UCSD-AML1 (cell line): ENCODE measurements around the gene RGS19.

ENCODE experiments used
- DNase-seq: peaks from one replicate; lab custom pipeline; 2025; ENCODE audit not compliant: unreplicated experiment; lab: John Stamatoyannopoulos, UW

The RGS19 gene

DNA sequence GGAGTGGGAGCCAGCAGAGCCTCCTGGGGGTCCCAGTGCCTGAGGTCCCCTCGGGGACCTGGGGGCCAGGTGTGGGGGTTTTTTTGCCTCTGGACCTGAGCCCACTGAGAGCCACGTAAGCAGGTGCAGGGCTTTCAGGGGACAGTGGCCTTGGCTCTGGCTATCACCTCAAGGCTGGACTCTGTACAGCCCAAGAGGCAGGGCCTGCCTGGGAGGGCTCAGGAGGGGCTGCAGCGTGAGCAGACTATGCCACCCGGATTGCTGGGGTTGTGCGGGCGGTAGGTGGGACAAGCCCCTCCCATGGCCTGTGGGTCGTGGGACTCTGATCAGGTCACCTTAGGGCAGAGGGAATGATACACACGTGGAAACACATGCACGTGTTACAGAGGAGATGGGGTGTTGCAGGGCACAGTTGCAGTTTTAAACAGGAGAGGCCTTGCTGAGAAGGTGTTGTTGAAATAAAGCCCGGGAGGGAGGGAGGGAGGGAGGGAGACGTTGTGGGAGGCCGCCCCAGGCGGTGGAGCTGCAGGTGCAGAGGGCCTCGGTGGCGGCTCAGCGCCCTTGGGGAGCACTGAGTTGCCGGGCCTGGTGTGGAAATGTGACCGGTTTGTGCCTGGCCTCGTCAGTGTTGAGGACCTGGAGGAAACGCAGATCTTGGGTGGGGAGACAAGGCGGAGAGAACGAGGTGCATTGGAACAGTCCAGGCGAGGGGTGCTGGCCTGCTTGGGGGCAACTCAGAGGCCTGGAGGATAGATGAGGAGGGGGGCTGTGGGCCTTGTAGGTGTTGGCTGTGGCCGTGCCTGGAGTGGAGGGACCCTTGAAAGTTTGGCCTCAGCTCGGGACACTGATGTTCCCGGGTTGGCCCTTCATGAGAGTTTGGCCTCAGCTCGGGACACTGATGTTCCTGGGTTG lies 14.0 kb downstream of the RGS19 start:
- DNase-seq = no peak

DNA sequence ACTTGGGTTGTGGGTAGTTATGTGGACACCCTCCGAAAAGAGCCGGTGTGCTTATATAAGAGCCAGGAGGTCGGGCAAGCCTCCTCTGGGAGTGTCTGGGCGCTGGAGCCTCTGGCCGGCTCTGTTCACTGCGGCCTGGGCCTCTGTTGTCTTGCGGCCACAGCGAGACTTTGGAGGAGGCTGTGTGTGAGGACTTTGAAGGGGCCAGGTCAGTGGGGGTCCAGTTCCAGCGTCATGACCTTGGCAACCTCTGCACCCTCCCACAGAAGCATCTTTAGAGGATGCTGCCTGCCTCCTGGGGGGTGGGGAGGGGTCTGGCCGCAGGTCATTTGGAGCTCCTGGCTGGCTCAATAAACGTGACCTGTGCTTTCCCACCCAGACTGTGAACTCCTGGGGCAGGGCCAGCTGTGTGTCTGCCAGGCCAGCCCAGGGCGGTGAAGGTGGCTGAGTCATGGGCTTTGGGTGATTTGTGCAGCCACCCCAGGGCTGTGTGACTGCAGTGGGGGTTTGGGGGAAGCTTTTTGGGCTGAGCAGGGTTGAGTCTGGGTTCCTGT lies 15.1 kb downstream of the RGS19 start:
- no peak for DNase-seq

DNA sequence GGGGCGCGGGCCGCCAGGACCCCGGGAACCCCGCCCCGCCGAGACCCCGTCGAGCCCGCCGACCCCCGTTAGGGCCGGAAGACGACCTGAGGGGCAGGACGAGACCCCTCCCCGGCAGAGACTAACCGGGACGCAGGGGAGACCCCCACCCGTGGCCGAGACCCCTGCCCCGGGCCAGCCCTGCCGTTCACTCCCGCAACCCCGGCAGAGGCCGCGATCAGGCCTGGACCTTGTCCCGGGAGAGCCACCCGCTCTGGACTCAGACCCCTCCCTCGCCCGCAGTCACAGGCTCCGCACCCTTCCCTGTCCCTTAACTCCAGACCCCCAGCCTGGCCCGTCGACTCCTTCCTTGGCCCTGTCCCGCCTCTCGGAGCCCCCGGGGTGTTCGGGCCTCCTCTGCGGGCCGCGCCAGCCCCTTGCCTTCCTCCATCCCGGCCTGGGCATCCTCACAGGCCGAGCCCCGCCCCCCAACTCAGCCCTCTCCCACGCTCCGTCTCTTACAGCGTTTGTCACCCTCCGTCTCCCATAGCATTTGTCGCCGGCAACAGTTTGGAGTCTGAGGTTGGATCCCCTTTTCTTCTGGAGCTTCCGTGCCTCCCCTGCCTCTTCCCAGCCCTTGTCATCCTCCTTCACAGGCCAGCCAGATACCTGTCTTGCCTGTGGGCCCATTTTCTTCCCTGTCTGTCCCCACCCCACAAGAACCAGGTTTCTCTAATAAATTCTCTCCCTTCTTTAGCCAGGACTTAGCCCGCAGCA lies 15.8 kb downstream of the RGS19 start:
- DNase-seq = peak; percentile 39

DNA sequence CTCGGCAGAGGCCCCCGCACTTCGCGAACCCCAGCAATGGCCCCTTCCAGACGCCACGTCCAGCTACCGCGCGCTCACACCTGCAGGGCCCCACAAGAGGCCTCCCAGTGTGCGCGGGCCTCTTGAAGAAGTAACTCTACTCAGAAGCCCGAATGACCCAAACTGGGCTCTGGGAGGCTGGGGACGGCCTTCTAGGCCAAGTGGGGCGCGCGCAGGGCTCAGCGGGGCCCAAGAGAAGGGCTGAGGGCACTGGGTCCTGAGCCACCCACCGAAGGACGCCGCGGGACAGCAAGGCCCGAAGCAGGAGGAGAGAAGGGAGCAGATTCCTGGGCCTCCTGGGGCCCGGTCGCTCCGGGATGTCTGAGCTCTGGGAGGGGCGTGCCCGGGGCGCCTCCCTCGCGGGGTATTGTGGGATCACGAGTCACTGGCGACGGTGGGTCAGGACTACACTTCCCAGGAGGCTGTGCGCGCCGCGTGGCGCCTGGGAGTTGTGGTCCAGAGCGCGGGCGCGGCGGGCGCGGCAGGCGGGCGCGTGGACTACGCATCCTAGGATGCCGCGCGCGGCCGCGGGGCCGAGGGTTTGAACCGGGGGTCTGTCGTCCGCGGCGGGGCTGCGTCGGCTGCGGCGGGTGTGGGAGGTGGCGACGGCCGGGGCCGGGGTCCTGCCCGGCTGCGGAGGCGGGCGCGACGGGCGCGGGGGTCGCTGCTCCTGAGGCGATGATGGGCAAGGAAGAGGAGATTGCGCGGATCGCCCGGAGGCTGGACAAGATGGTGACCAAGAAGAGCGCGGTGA lies 16.5 kb downstream of the RGS19 start, which contains the start of gene TCEA2:
TCEA2 (plus strand) TSS at position 603 of the 793 bp plus-strand sequence; CDS start at position 718, 115 bp downstream.
- peak; percentile 96 for DNase-seq

DNA sequence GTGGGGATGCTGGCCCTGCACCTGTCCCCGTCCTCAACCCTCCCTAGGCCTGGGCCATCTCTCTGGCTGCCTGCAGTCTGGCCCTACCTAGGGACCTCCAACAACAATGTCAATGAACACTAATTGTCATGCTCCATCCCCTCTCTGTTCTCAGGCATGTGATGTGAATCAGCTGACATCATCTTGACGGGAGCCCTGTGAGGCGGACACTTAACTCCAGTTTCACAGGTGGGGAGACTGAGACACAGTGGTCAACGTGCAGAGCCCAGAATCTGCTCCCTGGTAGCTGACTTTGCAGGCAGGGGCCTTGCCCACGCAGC lies 17.1 kb downstream of the RGS19 start:
- DNase-seq = no peak

DNA sequence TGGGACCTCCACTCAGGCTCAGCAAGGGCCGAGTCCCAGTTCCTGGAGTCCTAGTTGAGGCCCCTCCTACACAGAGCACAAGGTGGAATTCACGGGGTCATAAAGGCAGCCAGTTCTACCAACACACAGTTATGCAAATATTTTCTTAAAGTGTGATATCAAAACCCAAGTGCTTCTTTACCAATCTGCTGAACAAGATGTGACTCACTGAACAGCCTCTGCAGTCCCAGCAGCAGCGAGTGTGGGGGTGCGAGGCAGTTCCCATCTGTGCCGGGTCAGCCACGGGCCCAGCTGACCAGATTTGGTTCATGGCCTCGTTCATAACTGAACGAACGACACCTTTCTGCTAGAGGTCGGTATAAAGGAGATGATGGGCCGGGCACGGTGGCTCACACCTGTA lies 20.8 kb downstream of the RGS19 start:
- no peak for DNase-seq

DNA sequence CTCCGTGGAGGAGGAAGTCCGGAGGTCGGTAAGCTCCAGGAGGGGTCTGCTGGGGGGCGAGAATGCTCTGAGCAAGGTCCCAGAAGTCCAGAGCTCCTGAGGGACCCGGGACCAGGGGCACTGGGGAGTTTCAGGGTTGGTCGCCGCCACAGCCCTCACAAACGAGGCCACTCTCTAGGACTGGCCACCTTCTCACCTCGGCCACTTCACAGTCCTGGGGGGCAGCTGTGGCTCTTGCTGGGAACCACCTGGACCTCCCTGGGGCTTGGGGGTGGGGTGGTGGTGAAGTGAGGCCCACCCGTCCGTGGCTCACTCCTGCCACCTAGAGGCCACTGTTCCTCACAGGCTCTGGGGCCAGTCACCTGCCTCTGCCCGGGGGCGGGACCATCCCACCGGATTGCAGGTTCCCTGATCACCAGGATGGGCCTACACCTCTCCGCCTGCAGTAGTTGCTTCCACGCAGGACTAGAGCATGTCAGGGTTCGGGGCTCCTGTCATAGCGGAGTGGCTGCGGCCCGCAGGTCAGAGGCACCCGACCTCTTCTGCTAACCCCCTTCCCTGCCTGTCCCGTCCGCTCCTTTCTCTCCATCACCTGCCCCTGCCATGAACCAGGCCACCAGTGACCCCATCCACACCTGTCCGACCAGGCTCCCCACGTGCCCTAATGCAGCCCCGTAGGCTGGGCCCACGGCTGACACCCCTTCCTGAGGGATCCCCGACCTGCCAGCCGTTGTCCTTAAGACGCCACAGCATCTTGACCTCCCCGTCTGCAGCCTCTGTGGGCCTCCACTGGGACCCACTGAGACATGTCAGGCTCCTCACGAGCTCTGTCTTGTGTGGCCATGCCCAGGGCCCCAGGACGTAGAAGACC lies 21.5 kb downstream of the RGS19 start:
- peak; percentile 75 for DNase-seq

DNA sequence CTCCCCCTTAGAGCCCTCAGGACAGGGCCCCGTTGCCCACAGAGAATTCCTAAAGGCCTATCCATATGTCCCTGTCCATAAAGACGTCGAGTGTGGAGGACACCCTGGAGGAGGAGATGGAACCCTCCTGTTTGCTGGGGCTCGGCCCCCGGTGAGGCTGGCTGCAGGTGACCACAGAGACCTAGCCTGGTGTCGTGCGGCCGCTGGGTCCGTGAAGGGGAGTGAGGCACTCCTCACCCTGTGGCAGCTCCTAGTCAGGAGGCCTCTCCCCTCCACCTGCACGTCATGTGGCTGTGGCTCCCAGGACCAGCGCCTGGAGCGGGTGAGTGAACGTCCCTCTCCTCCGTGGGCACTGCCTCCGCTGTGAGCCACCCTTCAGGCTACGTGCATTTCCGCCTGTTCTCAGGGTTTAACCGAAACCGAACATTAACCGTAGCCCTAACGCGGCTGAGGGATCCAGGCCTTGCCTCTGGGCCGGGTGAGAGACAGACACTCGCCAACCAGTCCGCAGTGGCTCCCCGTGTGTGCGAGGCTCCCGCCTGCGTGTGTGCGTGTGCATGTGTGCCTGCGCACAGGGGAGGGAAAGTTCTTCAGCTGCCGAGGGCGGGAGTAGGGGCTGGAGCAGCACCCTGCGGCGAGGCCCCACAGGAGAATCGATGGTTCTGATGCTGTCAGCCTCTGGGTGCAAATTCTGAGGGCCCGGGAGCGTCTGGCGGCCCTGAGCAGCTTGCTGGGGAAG lies 22.3 kb downstream of the RGS19 start:
- no peak for DNase-seq

DNA sequence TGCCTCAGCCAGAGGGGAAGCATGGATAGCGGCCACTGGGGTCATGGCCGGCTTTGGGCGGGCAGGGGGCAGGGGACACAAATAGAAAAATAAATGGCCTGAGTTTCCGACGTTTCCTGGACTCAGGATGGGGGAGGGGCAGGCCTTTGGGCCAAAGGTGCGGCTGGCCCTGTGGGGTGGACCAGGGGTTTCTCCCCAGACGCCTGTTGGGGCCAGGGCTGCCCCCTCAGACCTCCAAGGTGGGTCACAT lies 22.8 kb downstream of the RGS19 start:
- DNase-seq = no peak

DNA sequence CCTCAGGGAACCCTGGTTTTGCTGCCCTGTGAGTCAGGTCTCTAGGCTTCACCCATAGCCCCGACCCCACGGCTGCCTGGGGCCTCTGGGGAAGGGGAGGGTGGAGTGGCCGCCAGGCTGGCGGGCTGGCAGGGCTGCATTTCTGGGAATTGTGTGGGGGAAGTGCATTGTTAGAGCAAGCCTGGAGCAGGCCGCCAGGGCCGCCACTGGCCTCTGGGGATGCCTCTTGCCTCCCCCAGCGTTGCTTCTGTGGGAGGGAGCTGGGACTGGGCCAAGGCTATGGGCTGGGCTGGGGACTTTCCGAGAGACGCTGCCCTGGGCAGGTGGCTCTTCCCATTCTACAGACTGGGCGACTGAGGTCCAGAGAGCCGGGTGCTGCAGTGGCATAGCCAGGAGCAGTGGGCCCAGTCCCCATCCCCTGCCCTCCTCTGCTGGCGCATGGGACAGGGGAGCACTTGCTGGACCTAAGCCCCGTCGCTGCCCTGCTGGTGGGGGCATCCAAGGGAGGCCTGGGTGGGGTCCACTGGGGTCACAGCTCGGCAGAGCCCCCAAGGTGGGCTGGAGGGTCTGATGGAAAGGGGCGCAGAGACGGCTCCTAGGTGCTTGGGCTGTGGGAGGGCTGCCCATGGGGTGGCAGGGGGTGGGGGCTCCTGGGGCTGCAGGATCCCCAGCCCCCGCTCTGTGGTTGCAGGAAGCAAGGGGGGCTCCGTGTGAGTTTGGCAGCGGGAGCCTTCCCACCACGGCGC lies 23.3 kb downstream of the RGS19 start:
- no peak for DNase-seq

DNA sequence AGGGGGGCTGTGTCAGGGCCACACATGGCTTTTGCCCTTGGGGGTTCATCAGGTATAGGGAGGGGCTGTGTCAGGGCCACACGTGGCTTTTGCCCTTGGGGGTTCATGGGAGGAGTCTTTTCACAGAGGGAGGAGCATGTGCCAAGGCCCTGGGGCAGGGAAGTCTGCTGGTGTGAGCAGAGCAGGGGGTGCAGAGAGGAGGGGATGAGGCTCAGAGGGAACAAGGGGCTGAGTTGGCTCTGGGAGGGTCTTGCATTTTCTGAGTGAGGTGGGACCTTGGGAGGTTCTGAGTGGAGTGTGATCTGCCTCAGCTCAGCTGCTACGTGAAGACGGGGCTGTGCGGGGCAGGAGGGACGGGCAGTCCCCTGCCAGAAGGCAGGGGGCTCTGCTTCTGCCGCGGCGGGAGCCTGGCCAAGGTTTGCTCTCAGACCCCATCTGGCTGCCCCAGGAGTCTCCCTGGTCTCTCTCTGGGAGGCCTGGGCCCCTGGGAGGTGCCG lies 23.9 kb downstream of the RGS19 start:
- DNase-seq = no peak

DNA sequence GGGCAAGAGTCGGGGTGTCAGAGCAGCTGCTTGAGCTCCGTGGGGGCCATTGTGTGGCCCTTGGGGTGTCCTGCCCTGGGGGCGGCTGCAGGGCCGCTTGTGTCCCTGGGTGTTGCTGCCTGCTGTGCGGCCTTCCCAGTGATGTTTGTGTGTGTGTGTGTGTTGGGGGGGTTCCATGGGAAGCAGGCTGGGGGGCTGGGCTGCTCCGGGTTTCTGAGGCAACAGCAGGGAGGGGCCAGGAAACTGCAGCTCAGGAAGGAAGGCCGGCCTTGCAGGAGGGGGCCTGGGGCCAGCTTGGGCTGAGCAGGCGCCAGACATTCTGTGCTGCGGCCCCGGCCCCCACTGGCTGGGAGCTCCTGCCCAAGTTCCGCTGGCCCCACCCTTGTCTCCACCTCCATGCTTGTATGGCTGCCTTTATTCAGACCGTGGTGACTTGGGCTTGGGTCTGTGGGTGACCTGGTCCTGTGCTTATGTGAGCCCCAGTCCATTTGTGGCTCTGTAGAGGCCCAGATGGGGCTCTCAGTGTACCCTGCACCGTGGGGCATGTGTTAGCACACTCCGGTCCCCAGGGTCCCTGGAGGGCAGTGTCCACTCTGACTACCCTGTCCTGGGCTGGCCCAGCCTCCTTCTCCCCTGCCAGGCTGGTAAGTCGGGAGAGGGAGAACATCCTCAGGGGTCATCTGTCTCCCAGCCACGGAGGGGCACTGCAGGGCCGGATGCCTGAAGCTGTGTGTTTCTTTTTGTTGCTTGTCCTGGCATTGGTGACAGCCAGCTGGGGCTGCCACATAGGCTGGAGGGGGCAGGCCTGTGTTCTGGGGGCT lies 25.3 kb downstream of the RGS19 start:
- DNase-seq = peak; percentile 91

DNA sequence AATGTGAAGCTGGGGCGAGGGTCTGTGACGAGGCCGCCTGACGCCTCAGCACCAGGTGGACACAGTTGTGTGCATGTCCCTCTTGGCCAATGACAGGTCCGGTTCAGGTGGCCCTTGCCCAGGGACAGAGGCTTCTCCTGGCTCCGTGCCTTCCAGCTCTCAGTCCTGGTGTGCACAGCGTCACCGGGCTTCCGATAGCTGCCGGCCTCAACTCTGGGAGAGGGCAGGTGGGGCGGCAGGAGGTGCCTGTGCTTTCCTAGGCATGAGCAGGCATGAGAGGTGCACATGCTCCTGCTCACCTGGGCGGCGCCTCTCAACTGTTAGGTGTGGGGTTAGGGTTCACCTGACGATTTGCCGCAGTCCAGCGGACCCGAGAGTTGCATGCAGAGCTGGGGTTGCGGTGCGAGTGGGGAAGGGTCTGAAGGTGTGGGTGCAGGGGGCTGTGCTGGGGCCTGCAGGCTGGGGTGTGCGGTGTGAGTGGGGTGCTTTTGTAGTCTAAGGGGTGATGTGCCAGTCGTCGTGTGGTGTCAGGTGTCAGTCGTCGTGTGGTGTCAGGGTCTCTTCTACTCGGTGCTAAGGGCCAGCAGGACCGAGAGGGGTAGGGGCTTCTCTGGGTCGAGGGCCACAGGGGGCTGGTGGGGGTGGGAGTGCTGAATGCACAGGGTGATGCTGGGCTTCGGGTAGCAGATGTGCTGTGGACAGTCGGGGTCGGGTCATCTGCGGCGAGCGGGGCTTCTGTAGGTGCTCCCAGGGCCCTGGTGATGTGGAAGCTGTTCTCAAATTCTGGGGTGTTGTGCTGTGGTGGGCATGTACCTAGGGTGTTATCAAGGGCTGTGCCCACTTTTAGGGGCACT lies 26.1 kb downstream of the RGS19 start:
- DNase-seq = no peak

DNA sequence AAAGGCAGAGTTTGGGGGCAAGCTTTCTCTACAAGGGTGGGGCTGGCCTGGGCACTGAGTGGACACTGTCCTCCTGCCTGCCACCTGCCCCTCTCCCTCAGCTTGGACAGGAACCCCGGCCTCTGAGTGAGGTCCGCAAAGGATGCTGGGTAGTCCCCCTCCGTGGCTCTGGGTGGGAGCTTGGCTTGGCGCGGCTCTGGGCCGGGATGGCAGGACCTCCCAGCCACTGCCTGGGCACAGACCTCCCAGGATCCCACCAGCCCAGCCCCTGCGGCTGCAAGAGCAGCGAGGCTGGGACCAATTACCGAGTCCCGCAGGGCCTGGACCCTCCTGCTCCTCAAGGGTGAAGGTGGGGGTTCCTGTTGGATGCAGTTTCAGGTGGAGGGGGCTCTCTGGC lies 27.0 kb downstream of the RGS19 start:
- no peak for DNase-seq

DNA sequence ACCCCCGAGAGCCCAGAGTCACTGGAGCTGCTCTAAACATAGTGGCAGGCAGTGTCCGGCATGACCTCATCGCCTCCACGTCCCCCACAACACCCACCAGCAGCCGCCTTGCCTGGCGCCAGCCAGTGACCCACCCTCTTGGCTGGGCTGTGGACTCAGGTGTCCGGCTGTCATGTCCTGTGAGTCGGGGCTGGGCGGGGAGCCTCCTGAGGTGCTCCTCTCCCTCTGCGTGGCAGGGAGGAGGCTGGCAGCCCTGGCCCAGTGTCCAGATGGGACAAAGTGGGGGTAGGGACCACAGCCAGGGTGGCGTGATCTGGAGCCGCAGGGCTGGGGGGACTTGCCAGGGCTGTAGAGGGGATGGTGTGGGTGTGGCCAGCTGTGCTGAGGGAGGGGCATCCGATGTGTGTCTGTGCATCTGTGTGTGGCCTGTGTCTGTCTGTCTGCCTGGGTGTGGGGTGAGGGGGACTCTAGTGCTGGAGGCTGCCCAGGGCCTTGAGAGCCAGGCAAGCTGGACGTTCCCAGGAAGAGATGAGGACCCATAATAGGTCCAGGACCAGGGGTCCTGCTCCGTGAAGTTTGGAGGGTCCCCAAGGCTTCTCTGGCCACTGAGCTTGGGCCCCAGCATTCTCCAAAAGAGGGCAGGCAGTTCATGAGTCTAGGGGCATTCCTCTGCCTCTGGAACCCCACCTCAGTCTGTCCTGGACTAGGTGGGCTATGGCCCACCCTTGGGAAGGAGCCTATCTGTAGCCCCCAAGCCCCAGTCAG lies 27.6 kb downstream of the RGS19 start:
- DNase-seq = no peak

DNA sequence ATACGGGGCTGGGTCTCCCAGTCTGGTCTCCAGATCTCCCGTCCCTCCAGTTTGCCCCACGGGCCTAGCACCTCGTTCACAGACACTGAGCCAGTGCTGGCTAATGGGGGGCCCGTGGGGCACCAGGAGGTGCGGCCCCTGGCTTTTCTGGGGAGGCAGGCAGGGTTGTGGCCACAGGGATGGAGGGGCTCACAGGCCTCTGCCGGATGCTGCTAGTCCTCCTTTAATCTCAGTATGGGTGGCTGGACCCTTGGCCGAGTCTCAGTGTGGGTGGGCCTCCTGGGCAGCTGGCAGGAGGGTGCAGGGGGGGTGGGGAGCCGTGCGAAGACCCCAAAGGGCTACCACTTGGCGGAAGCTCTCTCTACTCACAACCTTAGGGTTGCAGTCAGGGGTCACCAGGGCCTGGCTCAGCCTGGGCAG lies 28.3 kb downstream of the RGS19 start:
- DNase-seq = no peak
